Loucy (cell line): ENCODE measurements around the gene CNKSR2.

Experiments
- CTCF ChIP-seq: fragments of 200-600 bp; sonication (generic); conservative IDR thresholded peaks from 2 replicates; pipeline ENCODE4 v1.5.1; 2014; ENCODE audit warnings: mild to moderate bottlenecking, antibody characterized with exemption, low read length
- EZH2phosphoT487 ChIP-seq: fragments of 200-600 bp; IDR thresholded peaks from 2 replicates; pipeline ENCODE4 v1.6.1; 2018; ENCODE audit warnings: antibody characterized with exemption, mild to moderate bottlenecking, moderate library complexity, borderline replicate concordance

DNA sequence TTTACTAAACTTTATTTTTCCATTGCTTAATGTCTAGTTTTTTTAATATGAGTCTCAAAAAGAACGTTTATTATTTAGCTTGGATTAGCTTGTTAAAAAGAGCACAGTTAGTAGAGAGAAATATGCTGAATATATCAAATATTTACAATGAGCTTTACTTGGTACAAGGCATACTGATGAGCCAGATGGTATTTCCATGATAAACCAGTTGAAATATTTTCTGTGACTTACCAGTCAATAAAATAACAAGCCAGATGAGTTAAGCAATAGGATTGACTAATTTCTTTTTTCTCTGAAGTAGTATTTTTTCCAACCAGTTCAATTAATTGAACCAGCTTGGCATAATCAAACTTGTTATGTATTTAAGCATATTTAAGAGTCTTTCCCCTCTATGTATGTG is 149.8 kb downstream of the CNKSR2 start:
- TF ChIP-seq CTCF (no peak), EZH2phosphoT487 (no peak)
